Measurements from ENCODE around the gene SRRT.

SRRT gene

DNA sequence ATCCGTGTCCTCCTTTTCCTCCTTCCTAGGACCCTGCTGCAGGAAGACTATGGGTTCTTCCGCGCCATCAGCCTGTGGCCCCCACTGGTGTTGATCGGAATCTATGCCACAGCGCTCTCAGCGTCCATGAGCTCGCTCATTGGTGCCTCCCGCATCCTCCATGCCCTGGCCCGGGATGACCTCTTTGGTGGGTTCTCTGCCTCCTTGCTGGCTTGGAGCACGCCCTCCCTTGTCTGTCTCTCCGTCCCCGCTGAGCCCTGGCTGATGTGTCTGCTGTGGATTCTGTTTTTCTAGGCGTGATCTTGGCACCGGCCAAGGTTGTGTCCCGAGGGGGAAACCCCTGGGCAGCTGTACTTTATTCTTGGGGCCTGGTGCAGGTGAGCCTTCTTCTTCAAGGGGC, 15.0 kb upstream of the SRRT start:
- Histone ChIP-seq H3K9me3 (ENCODE audit: control insufficient read depth, insufficient read depth, low read length) (no peaks in the 10 kb centered on the region), H3K4me1 (ENCODE audit: control insufficient read depth, low read length) (peaks cover 10% of the 10 kb centered on the region), H3K36me3 (ENCODE audit: control insufficient read depth, low read length) (peaks cover 18% of the 10 kb centered on the region), H3K4me2 (ENCODE audit: low read length) (no peak overlapping the region), H3K27me3 (ENCODE audit: control insufficient read depth, low read length) (no peaks in the 10 kb centered on the region), H3F3A (ENCODE audit: control insufficient read depth, insufficient read depth) (0 out of 2 replicates have a peak, but pooled peaks cover 2% of the 10 kb centered on the region), H3K9me2 (replicated peaks; ENCODE audit: control insufficient read depth, low read length) (no peaks in the 10 kb centered on the region), H3K27ac (ENCODE audit: low read depth, low read length) (no peak overlapping the region), H3K4me3 (ENCODE audit: low read length) (no peak overlapping the region), H4K20me1 (ENCODE audit: control insufficient read depth, insufficient read depth, low read depth, low read length) (0 out of 2 replicates have a peak, but pooled peaks cover 2% of the 10 kb centered on the region), H3K79me2 (ENCODE audit: control insufficient read depth, low read length) (peaks cover 5% of the 10 kb centered on the region; the same call in 1 of the 2 replicates)
- TF ChIP-seq, protein P1, sequence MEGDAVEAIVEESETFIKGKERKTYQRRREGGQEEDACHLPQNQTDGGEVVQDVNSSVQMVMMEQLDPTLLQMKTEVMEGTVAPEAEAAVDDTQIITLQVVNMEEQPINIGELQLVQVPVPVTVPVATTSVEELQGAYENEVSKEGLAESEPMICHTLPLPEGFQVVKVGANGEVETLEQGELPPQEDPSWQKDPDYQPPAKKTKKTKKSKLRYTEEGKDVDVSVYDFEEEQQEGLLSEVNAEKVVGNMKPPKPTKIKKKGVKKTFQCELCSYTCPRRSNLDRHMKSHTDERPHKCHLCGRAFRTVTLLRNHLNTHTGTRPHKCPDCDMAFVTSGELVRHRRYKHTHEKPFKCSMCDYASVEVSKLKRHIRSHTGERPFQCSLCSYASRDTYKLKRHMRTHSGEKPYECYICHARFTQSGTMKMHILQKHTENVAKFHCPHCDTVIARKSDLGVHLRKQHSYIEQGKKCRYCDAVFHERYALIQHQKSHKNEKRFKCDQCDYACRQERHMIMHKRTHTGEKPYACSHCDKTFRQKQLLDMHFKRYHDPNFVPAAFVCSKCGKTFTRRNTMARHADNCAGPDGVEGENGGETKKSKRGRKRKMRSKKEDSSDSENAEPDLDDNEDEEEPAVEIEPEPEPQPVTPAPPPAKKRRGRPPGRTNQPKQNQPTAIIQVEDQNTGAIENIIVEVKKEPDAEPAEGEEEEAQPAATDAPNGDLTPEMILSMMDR (IDR thresholded peaks at IDR 0.05; ENCODE audit: low read depth, low read length, poor library complexity, severe bottlenecking) = no peak
- TF ChIP-seq EZH2phosphoT487 (IDR thresholded peaks at IDR 0.05; ENCODE audit: borderline replicate concordance, low read length) = no peak

DNA sequence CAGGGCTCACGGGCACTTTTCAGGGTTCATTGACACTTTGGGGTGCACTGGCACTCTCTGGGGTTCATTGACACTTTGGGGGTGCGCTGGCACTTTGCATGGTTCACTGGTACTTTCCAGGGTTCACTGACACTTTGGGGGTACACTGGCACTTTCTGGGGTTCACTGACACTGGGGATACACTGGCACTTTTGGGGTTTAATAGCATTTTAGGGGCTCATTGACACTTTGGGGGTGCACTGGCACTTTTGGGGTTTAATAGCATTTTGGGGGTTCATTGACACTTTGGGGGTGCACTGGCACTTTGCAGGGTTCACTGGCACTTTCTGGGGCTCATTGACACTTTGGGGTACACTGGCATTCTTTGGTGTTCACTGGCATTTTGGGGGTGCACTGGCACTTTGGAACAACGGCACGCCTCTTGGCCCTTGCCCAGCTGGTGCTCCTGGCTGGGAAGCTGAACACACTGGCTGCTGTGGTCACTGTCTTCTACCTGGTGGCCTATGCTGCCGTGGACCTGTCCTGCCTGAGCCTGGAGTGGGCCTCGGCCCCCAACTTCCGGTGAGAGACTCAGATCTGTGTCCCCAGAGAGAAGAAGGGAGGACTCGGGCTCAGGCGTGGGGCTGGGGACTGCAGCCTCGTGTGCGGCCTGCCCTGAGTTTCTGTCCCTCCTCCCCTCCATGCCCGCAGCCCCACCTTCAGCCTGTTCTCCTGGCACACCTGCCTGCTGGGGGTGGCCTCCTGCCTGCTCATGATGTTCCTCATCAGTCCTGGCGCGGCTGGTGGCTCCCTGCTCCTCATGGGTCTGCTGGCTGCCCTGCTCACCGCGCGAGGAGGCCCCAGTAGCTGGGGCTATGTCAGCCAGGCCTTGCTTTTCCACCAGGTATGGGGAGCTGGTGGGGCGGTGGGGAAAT, 13.9 kb upstream of the SRRT start:
- H3K9me3 ChIP-seq (ENCODE audit: control insufficient read depth, insufficient read depth, low read length) = no peaks in the 10 kb centered on the region
- H3K27ac ChIP-seq (ENCODE audit: low read depth, low read length) = no peak overlapping the region
- H3K9me2 ChIP-seq (replicated peaks; ENCODE audit: control insufficient read depth, low read length) = no peaks in the 10 kb centered on the region
- H3K4me2 ChIP-seq (ENCODE audit: low read length) = peak overlapping the region; percentile 2; the same call in 1 of the 2 replicates
- H3K4me3 ChIP-seq (ENCODE audit: low read length) = no peak overlapping the region
- no peaks in the 10 kb centered on the region for H3K27me3 ChIP-seq (ENCODE audit: control insufficient read depth, low read length)
- H4K20me1 ChIP-seq (ENCODE audit: control insufficient read depth, insufficient read depth, low read depth, low read length) = no peaks in the 10 kb centered on the region
- peaks cover 18% of the 10 kb centered on the region for H3K36me3 ChIP-seq (ENCODE audit: control insufficient read depth, low read length)
- H3F3A ChIP-seq (ENCODE audit: control insufficient read depth, insufficient read depth) = 0 out of 2 replicates have a peak, but pooled peaks cover 4% of the 10 kb centered on the region
- TF ChIP-seq, protein P1 (IDR thresholded peaks at IDR 0.05; ENCODE audit: low read depth, low read length, poor library complexity, severe bottlenecking) = no peak
- TF ChIP-seq EZH2phosphoT487 (IDR thresholded peaks at IDR 0.05; ENCODE audit: borderline replicate concordance, low read length) = no peak
- H3K4me1 ChIP-seq (ENCODE audit: control insufficient read depth, low read length) = peaks cover 14% of the 10 kb centered on the region
- H3K79me2 ChIP-seq (ENCODE audit: control insufficient read depth, low read length) = no peaks in the 10 kb centered on the region

DNA sequence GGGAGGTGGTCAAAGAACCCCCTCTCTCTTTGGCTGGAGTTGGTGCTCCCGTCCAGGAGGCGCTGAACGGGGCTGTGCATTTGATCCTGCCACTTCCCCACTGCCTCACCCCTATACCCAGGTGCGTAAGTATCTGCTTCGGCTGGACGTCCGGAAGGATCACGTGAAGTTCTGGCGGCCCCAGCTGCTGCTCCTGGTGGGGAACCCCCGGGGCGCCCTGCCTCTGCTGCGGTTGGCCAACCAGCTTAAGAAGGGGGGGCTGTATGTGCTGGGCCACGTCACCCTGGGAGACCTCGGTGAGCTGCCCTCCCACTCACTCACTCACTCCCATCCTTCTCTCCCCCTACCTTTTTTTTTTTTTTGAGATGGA, 13.3 kb upstream of the SRRT start:
- Histone ChIP-seq H3K36me3 (ENCODE audit: control insufficient read depth, low read length) (peaks cover 18% of the 10 kb centered on the region), H3K27me3 (ENCODE audit: control insufficient read depth, low read length) (no peaks in the 10 kb centered on the region), H3K4me3 (ENCODE audit: low read length) (no peak overlapping the region), H3K79me2 (ENCODE audit: control insufficient read depth, low read length) (peaks cover 2% of the 10 kb centered on the region), H3K9me3 (ENCODE audit: control insufficient read depth, insufficient read depth, low read length) (no peaks in the 10 kb centered on the region), H3K4me2 (ENCODE audit: low read length) (peak overlapping the region; percentile 2; the same call in 1 of the 2 replicates), H3F3A (ENCODE audit: control insufficient read depth, insufficient read depth) (0 out of 2 replicates have a peak, but pooled peaks cover 4% of the 10 kb centered on the region), H3K27ac (ENCODE audit: low read depth, low read length) (no peak overlapping the region), H4K20me1 (ENCODE audit: control insufficient read depth, insufficient read depth, low read depth, low read length) (no peaks in the 10 kb centered on the region), H3K9me2 (replicated peaks; ENCODE audit: control insufficient read depth, low read length) (no peaks in the 10 kb centered on the region), H3K4me1 (ENCODE audit: control insufficient read depth, low read length) (peaks cover 20% of the 10 kb centered on the region)
- no peak for TF ChIP-seq EZH2phosphoT487 (IDR thresholded peaks at IDR 0.05; ENCODE audit: borderline replicate concordance, low read length)
- TF ChIP-seq, protein P1 (IDR thresholded peaks at IDR 0.05; ENCODE audit: low read depth, low read length, poor library complexity, severe bottlenecking) = no peak
